HEK293T (cell line): ENCODE results near the gene HDLBP.
"Not testable (repeated sequence)": the region's sequence is repeated elsewhere in the genome, so short reads cannot be mapped to it uniquely, and the experiment has no call there.

Experiments
- CTCF ChIA-PET: fragments of 350-600 bp; formaldehyde crosslinking; extraction: SDS; loops from one replicate; lab custom pipeline; 2021; ENCODE audit warnings: antibody characterized with exemption, inconsistent platforms; lab: Yijun Ruan, JAX
- POLR2A ChIA-PET: fragments of 350-600 bp; formaldehyde crosslinking; extraction: SDS; loops from one replicate; lab custom pipeline; 2020; ENCODE audit warnings: antibody characterized with exemption, inconsistent platforms; lab: Yijun Ruan, JAX
- DNase-seq: peaks from one replicate; pipeline ENCODE4 v3.0.0; 2012; ENCODE audit warnings: mixed read lengths; ENCODE audit errors: extremely low spot score
- ARNT ChIP-seq: fragments of 450-650 bp; IDR thresholded peaks from 2 replicates; pipeline ENCODE4 v1.6.1; 2017; ENCODE audit warnings: mild to moderate bottlenecking
- BHLHE40 ChIP-seq: fragments of 450-650 bp; IDR thresholded peaks from 2 replicates; pipeline ENCODE4 v1.6.1; 2016; ENCODE audit warnings: mild to moderate bottlenecking, moderate library complexity, borderline replicate concordance
- CTBP1 ChIP-seq: fragments of 450-650 bp; IDR thresholded peaks from 2 replicates; pipeline ENCODE4 v1.6.1; 2016; ENCODE audit warnings: borderline replicate concordance
- ELF4 ChIP-seq: fragments of 450-650 bp; IDR thresholded peaks from 2 replicates; pipeline ENCODE4 v1.6.1; 2017; ENCODE audit warnings: antibody characterized with exemption
- FOXA1 ChIP-seq: fragments of 450-650 bp; IDR thresholded peaks from 2 replicates; pipeline ENCODE4 v1.6.1; 2016; ENCODE audit warnings: mild to moderate bottlenecking
- FOXK2 ChIP-seq: fragments of 450-650 bp; IDR thresholded peaks from 2 replicates; pipeline ENCODE4 v1.6.1; 2016; ENCODE audit warnings: mild to moderate bottlenecking
- FOXM1 ChIP-seq: fragments of 450-650 bp; IDR thresholded peaks from 2 replicates; pipeline ENCODE4 v1.6.1; 2017; ENCODE audit warnings: mild to moderate bottlenecking, borderline replicate concordance
- HDGF ChIP-seq: fragments of 450-650 bp; IDR thresholded peaks from 2 replicates; pipeline ENCODE4 v1.6.1; 2017; ENCODE audit warnings: antibody characterized with exemption, borderline replicate concordance
- L3MBTL2 ChIP-seq: fragments of 450-650 bp; conservative IDR thresholded peaks from 2 replicates; pipeline ENCODE4 v1.6.1; 2016; ENCODE audit warnings: mild to moderate bottlenecking
- LEF1 ChIP-seq: fragments of 450-650 bp; IDR thresholded peaks from 2 replicates; pipeline ENCODE4 v1.6.1; 2017; ENCODE audit warnings: mild to moderate bottlenecking, borderline replicate concordance
- NFRKB ChIP-seq: fragments of 450-650 bp; IDR thresholded peaks from 2 replicates; pipeline ENCODE4 v1.6.1; 2016; ENCODE audit warnings: mild to moderate bottlenecking, moderate library complexity
- PKNOX1 ChIP-seq: fragments of 450-650 bp; IDR thresholded peaks from 2 replicates; pipeline ENCODE4 v1.6.1; 2016
- SP1 ChIP-seq: fragments of 450-650 bp; IDR thresholded peaks from 2 replicates; pipeline ENCODE4 v1.6.1; 2017
- SUZ12 ChIP-seq: fragments of 450-650 bp; IDR thresholded peaks from 2 replicates; pipeline ENCODE4 v1.6.1; 2016; ENCODE audit warnings: mild to moderate bottlenecking
- TARDBP ChIP-seq: fragments of 450-650 bp; IDR thresholded peaks from 2 replicates; pipeline ENCODE4 v1.6.1; 2016
- ZNF384 ChIP-seq: fragments of 450-650 bp; IDR thresholded peaks from 2 replicates; pipeline ENCODE4 v1.6.1; 2016

HDLBP gene

GRCh38 chr2:241199897-241200821 lies 115.3 kb downstream of the HDLBP start:
- DNase-seq, result no peak
- CTCF ChIA-PET, result no interaction called here
- POLR2A ChIA-PET, result no interaction called here

GRCh38 chr2:241199286-241199685 lies 116.2 kb downstream of the HDLBP start:
- ChIA-PET POLR2A (no interaction called here), CTCF (no interaction called here)
- TF ChIP-seq BHLHE40 (no peak), CTBP1 (no peak), L3MBTL2 (no peak), FOXA1 (no peak), ZNF384 (no peak), HDGF (no peak), TARDBP (no peak), FOXK2 (no peak), ELF4 (no peak), LEF1 (no peak), PKNOX1 (no peak), ARNT (no peak), SUZ12 (no peak), SP1 (no peak), FOXM1 (no peak), NFRKB (no peak)
- no peak for DNase-seq

More at GRCh38 chr2:241199897-241200821, 115.3 kb downstream of the HDLBP start:
- TF ChIP-seq ELF4 (no peak), TARDBP (no peak), LEF1 (no peak), HDGF (no peak), SUZ12 (no peak), ARNT (no peak), ZNF384 (no peak), CTBP1 (no peak), FOXM1 (no peak), NFRKB (no peak), L3MBTL2 (no peak), FOXA1 (no peak), PKNOX1 (no peak), BHLHE40 (no peak), FOXK2 (no peak), SP1 (no peak)

GRCh38 chr2:241198381-241199279 lies 116.8 kb downstream of the HDLBP start:
- CTCF ChIA-PET, result no interaction called here
- TF ChIP-seq TARDBP (no peak), HDGF (no peak), SP1 (no peak)
- no peak for DNase-seq
- POLR2A ChIA-PET, result no interaction called here

GRCh38 chr2:241197947-241198346 lies 117.5 kb downstream of the HDLBP start:
- POLR2A ChIA-PET, result no interaction called here
- CTCF ChIA-PET, result no interaction called here
- TF ChIP-seq ZNF384 (no peak), NFRKB (no peak), ELF4 (no peak), L3MBTL2 (no peak), SUZ12 (no peak), ARNT (no peak), TARDBP (no peak), LEF1 (no peak), SP1 (no peak), BHLHE40 (no peak), FOXK2 (no peak), PKNOX1 (no peak), HDGF (no peak), CTBP1 (no peak), FOXA1 (no peak), FOXM1 (no peak)
- no peak for DNase-seq

- POLR2A ChIA-PET, DNase-seq: not testable (repeated sequence)
- CTCF ChIA-PET, result interaction anchor here (0.7 kb wide), 1 partner anchor 48 kb away, joined by 3 read pairs; the partner anchor contains the start of gene PASK
Observed at GRCh38 chr2:241197246-241197645, 118.2 kb downstream of the HDLBP start.
